WERI-Rb-1 (cell line): ENCODE results near the gene SLIT3.

Experiments
- DNase-seq: peaks from one replicate; pipeline ENCODE4 v3.0.0-alpha.2; 2020
- H3K27ac ChIP-seq: fragments of 250-450 bp; sonication (Bioruptor Pico); 2 replicates; pipeline ENCODE4 v1.5.1; 2020; ENCODE audit warnings: mild to moderate bottlenecking, moderate library complexity
- H3K27me3 ChIP-seq: fragments of 250-450 bp; sonication (Bioruptor Pico); 2 replicates; pipeline ENCODE4 v1.5.1; 2021; ENCODE audit warnings: mild to moderate bottlenecking, low read depth, moderate library complexity; ENCODE audit not compliant: insufficient read depth, severe bottlenecking
- H3K36me3 ChIP-seq: fragments of 250-450 bp; sonication (Bioruptor Pico); 2 replicates; pipeline ENCODE4 v1.5.1; 2020; ENCODE audit warnings: mild to moderate bottlenecking, moderate library complexity
- H3K4me3 ChIP-seq: 2 replicates; pipeline ENCODE4 v1.5.1; 2011; ENCODE audit warnings: low read depth, mild to moderate bottlenecking, control low read depth, low read length
- H3K9me3 ChIP-seq: fragments of 250-450 bp; sonication (Bioruptor Pico); 2 replicates; pipeline ENCODE4 v1.5.1; 2021; ENCODE audit warnings: mild to moderate bottlenecking, moderate library complexity; ENCODE audit not compliant: severe bottlenecking
- TF ChIP-seq, protein P1 (sequence below): IDR thresholded peaks from 2 replicates; pipeline ENCODE4 v1.5.1; 2011; ENCODE audit warnings: low read depth, mild to moderate bottlenecking, control low read depth, inconsistent platforms, low read length

Gene SLIT3

DNA sequence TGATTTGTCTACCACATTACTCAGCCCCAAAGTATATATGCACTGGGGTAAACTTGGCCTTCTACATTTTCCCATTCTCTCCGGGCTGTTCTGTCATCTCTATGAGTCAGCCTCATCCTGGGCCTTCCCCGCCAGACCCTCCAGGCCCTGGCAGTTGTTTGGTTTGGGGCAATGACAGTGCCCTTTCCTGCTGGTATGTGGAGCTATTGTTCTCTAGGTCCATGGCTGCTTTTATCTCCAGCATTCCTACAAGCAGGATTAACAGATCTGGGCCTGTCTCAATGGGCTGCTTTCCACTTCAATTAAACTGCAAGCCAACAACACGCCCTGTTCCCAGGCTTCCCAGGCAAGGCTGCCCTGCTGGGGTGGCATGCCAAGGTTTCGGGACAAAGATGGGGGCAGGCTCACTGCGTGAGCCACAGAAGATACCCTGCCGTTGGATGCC is 136.4 kb downstream of the SLIT3 start:
- H3K4me3 ChIP-seq = no peak overlapping the region
- no peak overlapping the region for H3K27ac ChIP-seq
- no peak for DNase-seq
- no peaks in the 10 kb centered on the region for H3K36me3 ChIP-seq
- H3K9me3 ChIP-seq = no peaks in the 10 kb centered on the region
- H3K27me3 ChIP-seq = peaks cover 91% of the 10 kb centered on the region
- TF ChIP-seq, protein P1, sequence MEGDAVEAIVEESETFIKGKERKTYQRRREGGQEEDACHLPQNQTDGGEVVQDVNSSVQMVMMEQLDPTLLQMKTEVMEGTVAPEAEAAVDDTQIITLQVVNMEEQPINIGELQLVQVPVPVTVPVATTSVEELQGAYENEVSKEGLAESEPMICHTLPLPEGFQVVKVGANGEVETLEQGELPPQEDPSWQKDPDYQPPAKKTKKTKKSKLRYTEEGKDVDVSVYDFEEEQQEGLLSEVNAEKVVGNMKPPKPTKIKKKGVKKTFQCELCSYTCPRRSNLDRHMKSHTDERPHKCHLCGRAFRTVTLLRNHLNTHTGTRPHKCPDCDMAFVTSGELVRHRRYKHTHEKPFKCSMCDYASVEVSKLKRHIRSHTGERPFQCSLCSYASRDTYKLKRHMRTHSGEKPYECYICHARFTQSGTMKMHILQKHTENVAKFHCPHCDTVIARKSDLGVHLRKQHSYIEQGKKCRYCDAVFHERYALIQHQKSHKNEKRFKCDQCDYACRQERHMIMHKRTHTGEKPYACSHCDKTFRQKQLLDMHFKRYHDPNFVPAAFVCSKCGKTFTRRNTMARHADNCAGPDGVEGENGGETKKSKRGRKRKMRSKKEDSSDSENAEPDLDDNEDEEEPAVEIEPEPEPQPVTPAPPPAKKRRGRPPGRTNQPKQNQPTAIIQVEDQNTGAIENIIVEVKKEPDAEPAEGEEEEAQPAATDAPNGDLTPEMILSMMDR = no peak

DNA sequence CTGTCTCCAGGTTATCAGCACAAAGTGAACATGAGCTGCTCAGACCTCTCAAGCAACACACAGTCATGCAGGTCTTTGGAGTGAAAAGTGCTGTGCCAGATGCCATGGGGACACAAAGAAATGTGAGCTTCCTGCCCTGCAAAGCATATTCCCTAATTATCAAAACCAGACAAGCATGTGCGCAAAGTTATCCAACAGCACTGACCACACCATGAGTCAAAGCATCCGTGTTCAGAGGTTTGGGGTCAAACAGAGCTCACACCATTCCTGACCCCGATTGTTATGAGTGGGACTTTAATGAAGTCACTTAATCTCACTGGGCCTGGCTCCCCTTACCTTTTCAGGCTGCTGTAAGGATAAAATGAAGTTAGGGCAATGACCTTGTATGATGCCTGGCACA is 138.5 kb downstream of the SLIT3 start:
- no peak overlapping the region for H3K27ac ChIP-seq
- no peaks in the 10 kb centered on the region for H3K36me3 ChIP-seq
- TF ChIP-seq, protein P1 = no peak
- H3K27me3 ChIP-seq = peaks cover 82% of the 10 kb centered on the region
- DNase-seq = no peak
- H3K9me3 ChIP-seq = peaks cover 5% of the 10 kb centered on the region
- no peak overlapping the region for H3K4me3 ChIP-seq

DNA sequence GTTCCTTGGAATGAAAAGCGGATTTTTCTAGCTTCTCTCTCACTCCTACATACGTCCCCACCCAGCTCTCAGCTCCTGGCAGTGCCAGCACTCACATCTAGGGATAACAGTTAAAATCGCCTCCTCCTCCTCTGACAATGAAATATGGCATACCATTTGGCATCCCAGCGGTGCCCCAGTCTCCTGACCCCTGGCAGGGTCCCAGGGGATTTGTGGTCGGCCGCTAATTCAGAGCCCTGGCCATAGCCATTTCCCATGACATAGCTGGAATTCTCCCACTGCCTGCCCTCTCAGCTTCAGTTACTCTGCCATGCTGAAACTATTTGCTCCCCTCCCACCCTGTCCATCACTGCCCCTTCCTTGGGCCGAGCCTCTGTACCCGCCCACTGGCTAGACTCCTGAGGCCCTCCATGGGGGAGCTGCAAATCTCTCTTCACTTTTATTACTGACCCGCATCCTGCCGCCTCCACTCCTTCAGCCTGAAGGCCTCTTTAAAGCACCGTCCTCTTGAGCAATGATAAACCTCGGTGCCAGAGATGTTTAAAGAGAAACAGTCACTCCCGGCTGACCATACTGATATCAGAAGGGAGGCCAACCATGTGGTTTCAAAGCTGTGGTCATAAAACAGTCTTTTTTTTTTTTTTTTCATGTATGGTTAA is 139.8 kb downstream of the SLIT3 start:
- DNase-seq = no peak
- TF ChIP-seq, protein P1 = no peak
- Histone ChIP-seq H3K27me3 (peaks cover 80% of the 10 kb centered on the region), H3K36me3 (no peaks in the 10 kb centered on the region), H3K27ac (no peak overlapping the region), H3K4me3 (no peak overlapping the region), H3K9me3 (peaks cover 5% of the 10 kb centered on the region)

DNA sequence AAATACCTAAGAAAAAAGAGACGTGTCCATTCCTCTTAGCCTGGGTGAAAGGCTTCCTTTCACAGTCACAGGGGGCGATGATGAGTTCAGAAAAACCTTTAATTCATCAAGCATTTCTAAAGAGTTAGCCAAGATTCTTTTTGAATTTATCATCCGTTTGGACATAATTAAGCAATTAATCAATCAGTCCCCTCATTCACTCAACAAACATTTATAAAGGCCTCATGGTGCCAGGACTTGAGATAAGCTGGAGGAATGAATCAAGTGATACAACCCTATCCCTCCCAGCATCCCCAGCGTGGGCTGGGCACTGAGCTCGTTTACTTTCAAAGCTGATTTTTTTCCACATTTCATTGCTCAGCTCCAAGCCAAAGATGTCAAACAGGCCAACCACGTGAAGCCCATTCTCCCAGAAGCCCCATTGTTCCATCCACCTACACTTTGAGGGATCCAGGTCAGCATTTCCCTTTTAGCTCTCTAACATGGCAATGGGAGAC is 140.5 kb downstream of the SLIT3 start:
- no peaks in the 10 kb centered on the region for H3K36me3 ChIP-seq
- no peak overlapping the region for H3K4me3 ChIP-seq
- no peak for DNase-seq
- H3K27ac ChIP-seq = no peak overlapping the region
- peaks cover 77% of the 10 kb centered on the region for H3K27me3 ChIP-seq
- peaks cover 5% of the 10 kb centered on the region for H3K9me3 ChIP-seq
- TF ChIP-seq, protein P1 = no peak

DNA sequence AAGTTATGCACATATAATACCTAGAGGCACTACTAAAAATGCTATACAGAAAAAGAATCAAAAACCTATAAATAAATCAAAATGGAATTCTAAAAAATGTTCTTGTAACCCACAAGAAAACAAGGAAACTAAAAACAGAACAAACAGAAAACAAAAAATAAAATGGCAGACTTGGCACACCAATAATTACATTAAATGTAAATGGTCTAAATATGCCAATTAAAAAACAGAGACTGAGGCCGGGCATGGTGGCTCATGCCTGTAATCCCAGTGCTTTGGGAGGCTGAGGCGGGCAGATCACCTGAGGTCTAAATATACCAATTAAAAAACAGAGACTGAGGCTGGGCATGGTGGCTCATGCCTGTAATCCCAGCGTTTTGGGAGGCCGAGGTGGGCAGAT is 142.2 kb downstream of the SLIT3 start:
- TF ChIP-seq, protein P1 = no peak
- no peak for DNase-seq
- Histone ChIP-seq H3K27me3 (peaks cover 75% of the 10 kb centered on the region), H3K27ac (no peak overlapping the region), H3K4me3 (no peak overlapping the region), H3K36me3 (no peaks in the 10 kb centered on the region), H3K9me3 (peaks cover 5% of the 10 kb centered on the region)

DNA sequence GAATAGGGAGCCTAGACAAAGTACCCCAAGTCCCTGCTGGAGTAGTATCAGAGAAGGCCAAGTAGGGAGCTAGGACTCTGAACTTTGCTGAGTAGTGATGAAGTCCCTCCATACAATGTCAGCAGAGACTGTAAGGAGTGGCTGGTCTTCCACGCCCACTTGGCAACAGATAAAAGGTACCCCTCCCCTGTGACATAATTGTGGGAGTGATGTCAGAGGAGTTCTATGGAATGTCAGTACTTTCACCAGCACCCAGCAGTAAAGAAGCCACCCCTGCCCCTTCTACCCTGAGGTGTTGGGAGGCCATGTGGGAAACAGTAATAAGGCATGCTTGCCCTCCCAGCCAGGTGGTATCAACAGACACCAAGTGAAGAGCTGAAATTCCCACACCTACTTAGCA is 143.9 kb downstream of the SLIT3 start:
- no peak for DNase-seq
- Histone ChIP-seq H3K27ac (no peak overlapping the region), H3K4me3 (no peak overlapping the region), H3K9me3 (peaks cover 5% of the 10 kb centered on the region), H3K27me3 (peaks cover 71% of the 10 kb centered on the region), H3K36me3 (no peaks in the 10 kb centered on the region)
- TF ChIP-seq, protein P1 = no peak
